MCF 10A (cell line): Measurements from ENCODE around the gene SIPA1. TPM values are rescaled to one million over a fixed set of nuclear protein-coding genes. Genes with fewer than 3 reads are reported as not detected.

Experiments used
- BruUV-seq: library from RNA; stranded (reverse); fragments of 400-500 nt; replicated peaks from 2 replicates; lab custom pipeline; 2021; lab: Mats Ljungman, UMichigan
- CTCF ChIA-PET: fragments of 300-600 bp; sonication (Branson Sonifier 250); formaldehyde crosslinking; extraction: SDS; loops from one replicate; lab custom pipeline; 2021; ENCODE audit warnings: antibody characterized with exemption, inconsistent platforms; lab: Yijun Ruan, JAX
- POLR2A ChIA-PET: fragments of 300-600, 350-650 bp; sonication (Branson Sonifier 250); formaldehyde crosslinking; extraction: SDS; loops from one replicate; lab custom pipeline; 2020; ENCODE audit warnings: antibody characterized with exemption, inconsistent platforms; lab: Yijun Ruan, JAX
- DNase-seq: peaks from one replicate; pipeline ENCODE4 v3.0.0-alpha.2; 2018; ENCODE audit not compliant: unreplicated experiment
- H3K27ac Mint-ChIP-seq: one replicate; pipeline ENCODE4 v1.8.0; 2022; ENCODE audit warnings: mild to moderate bottlenecking, low read depth, mixed read lengths; ENCODE audit not compliant: unreplicated experiment
- H3K27me3 Mint-ChIP-seq: one replicate; pipeline ENCODE4 v1.8.0; 2022; ENCODE audit warnings: mixed read lengths; ENCODE audit not compliant: insufficient read depth, unreplicated experiment
- H3K36me3 Mint-ChIP-seq: one replicate; pipeline ENCODE4 v1.8.0; 2022; ENCODE audit warnings: mild to moderate bottlenecking, moderate library complexity, mixed read lengths; ENCODE audit not compliant: insufficient read depth, unreplicated experiment
- H3K4me1 Mint-ChIP-seq: one replicate; pipeline ENCODE4 v1.8.0; 2022; ENCODE audit warnings: mixed read lengths; ENCODE audit not compliant: insufficient read depth, unreplicated experiment
- H3K4me3 Mint-ChIP-seq: one replicate; pipeline ENCODE4 v1.8.0; 2022; ENCODE audit warnings: mild to moderate bottlenecking, moderate library complexity, mixed read lengths; ENCODE audit not compliant: unreplicated experiment
- H3K9me3 Mint-ChIP-seq: one replicate; pipeline ENCODE4 v1.8.0; 2022; ENCODE audit warnings: mixed read lengths; ENCODE audit not compliant: unreplicated experiment
- intact Hi-C: fragments of 100-400 bp; cut with micrococcal nuclease; formaldehyde crosslinking; loops from 2 replicates; pipeline ENCODE4 v1.14.1; 2022
- total RNA-seq: library from RNA; stranded (reverse); gene quantifications from 2 replicates; pipeline ENCODE4 v1.2.3, GENCODE V29; 2022
- TF ChIP-seq, protein P1 (sequence below): fragments of 200-600 bp; IDR thresholded peaks from one replicate; pipeline ENCODE4 v1.8.0; 2022; ENCODE audit warnings: antibody characterized with exemption, mild to moderate bottlenecking; ENCODE audit not compliant: unreplicated experiment

Gene SIPA1
- total RNA-seq, 1 experiment from 2014 or later, result 4.9 TPM

DNA sequence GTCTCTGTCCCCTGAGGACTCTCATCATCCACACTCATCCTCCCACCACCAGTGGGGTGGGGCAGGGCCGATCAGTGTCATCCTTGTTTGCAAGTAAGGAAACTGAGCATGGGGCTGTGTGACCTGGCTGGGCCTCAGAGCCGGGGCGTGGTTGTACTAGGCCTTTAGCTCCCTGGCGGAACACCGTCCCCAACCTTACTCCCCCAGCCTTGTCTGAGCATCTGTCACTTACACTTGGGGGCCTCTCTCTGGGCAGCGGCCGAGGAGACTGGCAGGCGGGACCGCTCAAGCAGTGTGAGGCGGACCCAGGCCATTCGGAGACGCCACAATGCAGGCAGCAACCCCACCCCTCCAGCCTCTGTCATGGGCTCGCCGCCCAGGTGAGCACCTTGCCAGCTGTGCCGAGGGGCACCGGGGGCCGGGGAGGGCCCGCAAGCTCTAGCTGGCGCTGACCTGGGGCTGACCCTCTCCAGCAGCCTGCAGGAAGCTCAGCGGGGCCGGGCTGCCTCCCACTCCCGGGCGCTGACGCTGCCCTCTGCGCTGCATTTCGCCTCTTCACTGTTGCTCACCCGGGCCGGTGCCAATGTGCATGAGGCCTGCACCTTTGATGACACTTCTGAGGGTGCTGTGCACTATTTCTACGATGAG lies 18.5 kb upstream of the SIPA1 start:
- no peaks in the 10 kb centered on the region for H3K27me3 Mint-ChIP-seq
- ChIA-PET POLR2A (interaction anchor here (1.8 kb wide), 1 partner anchor 33 kb away, joined by 6 read pairs; no protein-coding TSS in a partner anchor), CTCF (interaction anchor here (0.6 to 1.1 kb wide), 2 partner anchors 26 to 264 kb away, joined by 3 read pairs; no protein-coding TSS in a partner anchor)
- H3K36me3 Mint-ChIP-seq, result peaks cover 40% of the 10 kb centered on the region
- TF ChIP-seq, protein P1, sequence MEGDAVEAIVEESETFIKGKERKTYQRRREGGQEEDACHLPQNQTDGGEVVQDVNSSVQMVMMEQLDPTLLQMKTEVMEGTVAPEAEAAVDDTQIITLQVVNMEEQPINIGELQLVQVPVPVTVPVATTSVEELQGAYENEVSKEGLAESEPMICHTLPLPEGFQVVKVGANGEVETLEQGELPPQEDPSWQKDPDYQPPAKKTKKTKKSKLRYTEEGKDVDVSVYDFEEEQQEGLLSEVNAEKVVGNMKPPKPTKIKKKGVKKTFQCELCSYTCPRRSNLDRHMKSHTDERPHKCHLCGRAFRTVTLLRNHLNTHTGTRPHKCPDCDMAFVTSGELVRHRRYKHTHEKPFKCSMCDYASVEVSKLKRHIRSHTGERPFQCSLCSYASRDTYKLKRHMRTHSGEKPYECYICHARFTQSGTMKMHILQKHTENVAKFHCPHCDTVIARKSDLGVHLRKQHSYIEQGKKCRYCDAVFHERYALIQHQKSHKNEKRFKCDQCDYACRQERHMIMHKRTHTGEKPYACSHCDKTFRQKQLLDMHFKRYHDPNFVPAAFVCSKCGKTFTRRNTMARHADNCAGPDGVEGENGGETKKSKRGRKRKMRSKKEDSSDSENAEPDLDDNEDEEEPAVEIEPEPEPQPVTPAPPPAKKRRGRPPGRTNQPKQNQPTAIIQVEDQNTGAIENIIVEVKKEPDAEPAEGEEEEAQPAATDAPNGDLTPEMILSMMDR, result no peak
- no peak overlapping the region for H3K4me3 Mint-ChIP-seq
- H3K9me3 Mint-ChIP-seq, result no peaks in the 10 kb centered on the region
- BruUV-seq, result no TSS peak
- H3K27ac Mint-ChIP-seq, result no peak overlapping the region
- peaks cover 9% of the 10 kb centered on the region for H3K4me1 Mint-ChIP-seq
- DNase-seq, result no peak
- intact Hi-C loops, result loop anchor here (5.0 kb wide), 1 partner anchor 33 kb away; no protein-coding TSS in a partner anchor

GRCh38 chr11:65620666-65621065 lies 17.2 kb upstream of the SIPA1 start:
- ChIA-PET CTCF (no interaction called here), POLR2A (interaction anchor here (0.6 kb wide), 1 partner anchor 19 kb away, joined by 3 read pairs; no protein-coding TSS in a partner anchor)
- H3K36me3 Mint-ChIP-seq, result peaks cover 46% of the 10 kb centered on the region
- H3K27me3 Mint-ChIP-seq, result no peaks in the 10 kb centered on the region
- no TSS peak for BruUV-seq
- no peak for DNase-seq
- H3K9me3 Mint-ChIP-seq, result no peaks in the 10 kb centered on the region
- no peak overlapping the region for H3K27ac Mint-ChIP-seq
- intact Hi-C loops, result no loop called here
- no peak overlapping the region for H3K4me3 Mint-ChIP-seq
- H3K4me1 Mint-ChIP-seq, result peaks cover 9% of the 10 kb centered on the region
- TF ChIP-seq, protein P1, result no peak

DNA sequence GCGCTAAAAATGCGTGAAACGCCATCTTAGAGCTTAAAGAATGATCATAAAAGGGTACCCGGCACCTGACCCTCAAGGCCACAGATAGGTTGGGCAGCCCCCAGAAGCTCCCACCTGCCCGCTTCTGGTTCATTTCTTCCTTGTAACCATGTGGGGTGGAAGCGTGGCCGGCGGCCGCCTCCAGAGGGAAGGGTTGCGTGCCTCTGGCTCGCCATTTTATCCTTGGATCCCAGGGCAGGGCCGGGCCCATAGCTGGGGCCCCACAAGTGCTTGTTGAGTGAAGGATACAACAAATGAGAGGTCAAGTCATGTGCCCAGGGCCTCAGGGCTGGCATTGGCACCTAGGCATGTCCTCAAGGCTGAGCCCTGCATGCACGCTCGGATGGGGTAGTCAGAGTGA lies 16.4 kb upstream of the SIPA1 start:
- no TSS peak for BruUV-seq
- ChIA-PET CTCF (no interaction called here), POLR2A (interaction anchor here (1.0 kb wide), 1 partner anchor 12 kb away, joined by 3 read pairs; no protein-coding TSS in a partner anchor)
- TF ChIP-seq, protein P1, result no peak
- Mint-ChIP-seq H3K36me3 (peaks cover 45% of the 10 kb centered on the region), H3K4me3 (no peak overlapping the region), H3K4me1 (peaks cover 5% of the 10 kb centered on the region), H3K9me3 (no peaks in the 10 kb centered on the region), H3K27me3 (no peaks in the 10 kb centered on the region), H3K27ac (no peak overlapping the region)
- intact Hi-C loops, result no loop called here
- no peak for DNase-seq

GRCh38 chr11:65622011-65622410 lies 15.9 kb upstream of the SIPA1 start:
- DNase-seq, result no peak
- H3K36me3 Mint-ChIP-seq, result peaks cover 40% of the 10 kb centered on the region
- CTCF ChIA-PET, result no interaction called here
- no peak overlapping the region for H3K4me3 Mint-ChIP-seq
- intact Hi-C loops, result no loop called here
- no peak overlapping the region for H3K27ac Mint-ChIP-seq
- POLR2A ChIA-PET, result interaction anchor here (1.0 to 1.6 kb wide), 2 partner anchors 11 to 41 kb away, joined by 3 to 7 read pairs; partner anchors contain the start of gene RELA
- BruUV-seq, result no TSS peak
- no peaks in the 10 kb centered on the region for H3K4me1 Mint-ChIP-seq
- TF ChIP-seq, protein P1, result no peak
- no peaks in the 10 kb centered on the region for H3K27me3 Mint-ChIP-seq
- H3K9me3 Mint-ChIP-seq, result no peaks in the 10 kb centered on the region
